Transverse colon (tissue), 3 donors: ENCODE measurements around the gene CCND1.

Experiments used
- CTCF ChIP-seq, 5 experiments: fragments of 200-600 bp in 3 of 5; fragments of 450-650 bp in 2 of 5; sonication (generic) in 3 of 5; IDR thresholded peaks; 1 replicate in 2 of 5; 2 replicates in 3 of 5; pipeline ENCODE4 v1.5.1; 2016 to 2017; ENCODE audit warnings: antibody characterized with exemption in 5 of 5, inconsistent platforms in 3 of 5, mild to moderate bottlenecking in 2 of 5, moderate library complexity in 1 of 5
- EP300 ChIP-seq: sonication (generic); formaldehyde crosslinking; IDR thresholded peaks from one replicate; pipeline ENCODE4 v1.6.1; 2017; ENCODE audit warnings: antibody characterized with exemption, low read depth
- POLR2A ChIP-seq: fragments of 450-650 bp; IDR thresholded peaks from one replicate; pipeline ENCODE4 v1.6.1; 2016; ENCODE audit warnings: antibody characterized with exemption, mild to moderate bottlenecking, moderate library complexity

- TF ChIP-seq CTCF (IDR thresholded peaks at IDR 0.05) (no peak), POLR2A (no peak), EP300 (no peak)
Measured at GRCh38 chr11:69650832-69651344, 9.9 kb downstream of the CCND1 start.
